HepG2 (cell line): ENCODE measurements around the gene ARMC5. TPM values are rescaled to one million over a fixed set of nuclear protein-coding genes. Genes with fewer than 3 reads are reported as not detected.

ENCODE experiments used
- ATAC-seq: fragments of 200-7000 bp; cut with Tn5 transposase; 3 replicates; pipeline ENCODE4 v1.9.1; 2020; ENCODE audit warnings: mild to moderate bottlenecking, moderate library complexity
- BruUV-seq: library from RNA; stranded (reverse); fragments of 400-500 nt; replicated peaks from 2 replicates; lab custom pipeline; 2021; lab: Mats Ljungman, UMichigan
- CTCF ChIA-PET: fragments of 300-600 bp; formaldehyde crosslinking; extraction: SDS; loops from one replicate; lab custom pipeline; 2021; ENCODE audit warnings: low total read pairs, inconsistent platforms, low intra/inter-chr PET ratio; lab: Yijun Ruan, JAX
- POLR2A ChIA-PET: fragments of 350-600 bp; sonication (Branson Sonifier 250); formaldehyde crosslinking; loops from one replicate; lab custom pipeline; 2020; ENCODE audit warnings: antibody characterized with exemption, inconsistent platforms; lab: Yijun Ruan, JAX
- DNase-seq: peaks from one replicate; pipeline ENCODE4 v3.0.0-alpha.2; 2015; ENCODE audit warnings: low spot score
- FAIRE-seq: peaks from 3 replicates; lab custom pipeline; 2011; peaks lifted over from hg19 to GRCh38; lab: Jason Lieb, UNC
- H2AFZ ChIP-seq: one replicate; pipeline ENCODE4 v1.6.1; 2011; ENCODE audit warnings: low read length, inconsistent platforms
- H3K27ac ChIP-seq: fragments of 300-600 bp; 3 replicates; pipeline ENCODE4 v1.8.0; 2011; ENCODE audit warnings: mixed run types, mild to moderate bottlenecking, mixed read lengths, low read length, inconsistent platforms; ENCODE audit not compliant: insufficient read depth; ENCODE audit errors: extremely low read length
- H3K27me3 ChIP-seq, 2 experiments: fragments of 200-600 bp in 1 of 2; 2 replicates in 1 of 2; 3 replicates in 1 of 2; pipeline versions ENCODE4 v1.6.0 to v1.8.0; 2011; ENCODE audit warnings: low read length in 2 of 2, mild to moderate bottlenecking in 2 of 2, moderate library complexity in 2 of 2, inconsistent platforms in 1 of 2; ENCODE audit not compliant: insufficient read depth in 2 of 2, control insufficient read depth in 1 of 2
- H3K36me3 ChIP-seq, 2 experiments: fragments of 200-600 bp in 1 of 2; replicated peaks in 1 of 2; 2 replicates in 1 of 2; 3 replicates in 1 of 2; pipeline versions ENCODE4 v1.5.1 to v1.8.0; 2011; ENCODE audit warnings: low read length in 2 of 2, inconsistent platforms in 1 of 2; ENCODE audit not compliant: insufficient read depth in 2 of 2, control insufficient read depth in 1 of 2
- H3K4me1 ChIP-seq: 2 replicates; pipeline ENCODE4 v1.5.1; 2012; ENCODE audit warnings: low read length, inconsistent platforms; ENCODE audit not compliant: insufficient read depth
- H3K4me2 ChIP-seq: 2 replicates; pipeline ENCODE4 v1.6.0; 2011; ENCODE audit warnings: low read depth, low read length, inconsistent platforms
- H3K4me3 ChIP-seq, 3 experiments: fragments of 200-600 bp in 1 of 3; sonication (generic), shearing (Covaris generic) in 1 of 3; replicated peaks in 1 of 3; 2 replicates each; pipeline ENCODE4 v1.5.1; 2011 to 2016; ENCODE audit warnings: low read length in 3 of 3, inconsistent platforms in 2 of 3, low read depth in 2 of 3, mild to moderate bottlenecking in 2 of 3, control low read depth in 1 of 3, mixed read lengths in 1 of 3; ENCODE audit not compliant: insufficient read depth in 1 of 3
- H3K79me2 ChIP-seq: one replicate; pipeline ENCODE4 v1.6.1; 2011; ENCODE audit warnings: low read length, inconsistent platforms; ENCODE audit not compliant: insufficient read depth
- H3K9ac ChIP-seq: 2 replicates; pipeline ENCODE4 v1.6.0; 2011; ENCODE audit warnings: mild to moderate bottlenecking, low read depth, low read length, inconsistent platforms; ENCODE audit not compliant: insufficient read depth
- H3K9me3 ChIP-seq: 2 replicates; pipeline ENCODE4 v1.5.1; 2012; ENCODE audit warnings: mild to moderate bottlenecking, low read length
- H4K20me1 ChIP-seq: 2 replicates; pipeline ENCODE4 v1.6.0; 2011; ENCODE audit warnings: inconsistent platforms, mild to moderate bottlenecking, low read length, moderate library complexity; ENCODE audit not compliant: insufficient read depth
- HNRNPK ChIP-seq: fragments of 200-400 bp; formaldehyde crosslinking; IDR thresholded peaks from 2 replicates; pipeline ENCODE4 v1.6.1; 2018; ENCODE audit warnings: low read length, low read depth, moderate library complexity, mild to moderate bottlenecking; ENCODE audit not compliant: poor library complexity, severe bottlenecking
- MED1 ChIP-seq: sonication (generic); formaldehyde crosslinking; IDR thresholded peaks from 2 replicates; pipeline ENCODE4 v1.4.0; 2020; ENCODE audit warnings: missing genetic modification reagents
- PHF8 ChIP-seq: sonication (generic); formaldehyde crosslinking; IDR thresholded peaks from 2 replicates; pipeline ENCODE4 v1.5.0; 2020; ENCODE audit warnings: missing genetic modification reagents
- RERE ChIP-seq: IDR thresholded peaks from 2 replicates; pipeline ENCODE4 v1.6.1; 2016; ENCODE audit warnings: low read depth, missing genetic modification reagents, missing compliant biosample characterization
- SP2 ChIP-seq: sonication (generic); formaldehyde crosslinking; IDR thresholded peaks from 2 replicates; pipeline ENCODE4 v1.5.1; 2020; ENCODE audit warnings: mild to moderate bottlenecking, missing genetic modification reagents
- TCF7 ChIP-seq: sonication (generic); IDR thresholded peaks from 2 replicates; pipeline ENCODE4 v1.6.1; 2016; ENCODE audit warnings: antibody characterized with exemption, low read depth
- ZNF230 ChIP-seq: sonication (generic); formaldehyde crosslinking; IDR thresholded peaks from 2 replicates; pipeline ENCODE4 v1.4.0; 2020; ENCODE audit warnings: mild to moderate bottlenecking, missing genetic modification reagents
- WGBS: methylation state at CpG from one replicate; pipeline ENCODE4 v1.1.6; 2017; ENCODE audit warnings: low lambda C conversion rate; 5-methylcytosine and 5-hydroxymethylcytosine counted together
- in situ Hi-C: cut with HindIII; loops from 2 replicates; pipeline ENCODE4 v1.10.0; 2017; ENCODE audit warnings: low pct_unique_long_range_greater_than_20kb; ENCODE audit not compliant: extremely low pct_ligation_motif_present
- intact Hi-C: fragments of 100-400 bp; cut with micrococcal nuclease; formaldehyde crosslinking; loops from one replicate; pipeline ENCODE4 v1.10.0; 2022; ENCODE audit not compliant: unreplicated experiment
- polyA plus RNA-seq, 8 experiments: library from polyadenylated mRNA; depleted of rRNA in 3 of 8; stranded (reverse) in 7 of 8; unstranded in 1 of 8; fragments of >200 nt; fragmentation: Illumina TruSeq in 4 of 8; extraction: Trizol in 4 of 8; gene quantifications; 2 replicates each; pipeline versions ENCODE4 v1.2.1 to v1.2.3, GENCODE V29; 2011 to 2016; ENCODE audit warnings: low read depth in 4 of 8, missing spikeins in 1 of 8, mixed read lengths in 1 of 8; ENCODE audit not compliant: insufficient read depth in 1 of 8
- total RNA-seq, 5 experiments: library from RNA; depleted of rRNA; stranded (reverse); fragments of >200 nt; fragmentation: Illumina TruSeq; extraction: Trizol; gene quantifications; 2 replicates each; pipeline ENCODE4 v1.2.3, GENCODE V29; 2016; ENCODE audit warnings: low read depth in 1 of 5
- TF ChIP-seq, protein P1 (sequence below): sonication (generic); formaldehyde crosslinking; IDR thresholded peaks from 2 replicates; pipeline ENCODE4 v1.9.0; 2022; ENCODE audit warnings: missing genetic modification reagents, mild to moderate bottlenecking, borderline replicate concordance
- TF ChIP-seq, protein P2 (sequence below): sonication (generic); formaldehyde crosslinking; IDR thresholded peaks from 2 replicates; pipeline ENCODE4 v1.5.1; 2020; ENCODE audit warnings: missing genetic modification reagents, mild to moderate bottlenecking, borderline replicate concordance
- TF ChIP-seq, protein P3 (sequence below): sonication (generic); formaldehyde crosslinking; IDR thresholded peaks from 2 replicates; pipeline ENCODE4 v1.4.0; 2020; ENCODE audit warnings: missing genetic modification reagents

Gene ARMC5
- total and polyA plus RNA-seq, 2 of the 13 experiments (the other 11 are each of a cell fraction or from before 2014, with no cell fraction given): 10.8 to 22.3 TPM

DNA sequence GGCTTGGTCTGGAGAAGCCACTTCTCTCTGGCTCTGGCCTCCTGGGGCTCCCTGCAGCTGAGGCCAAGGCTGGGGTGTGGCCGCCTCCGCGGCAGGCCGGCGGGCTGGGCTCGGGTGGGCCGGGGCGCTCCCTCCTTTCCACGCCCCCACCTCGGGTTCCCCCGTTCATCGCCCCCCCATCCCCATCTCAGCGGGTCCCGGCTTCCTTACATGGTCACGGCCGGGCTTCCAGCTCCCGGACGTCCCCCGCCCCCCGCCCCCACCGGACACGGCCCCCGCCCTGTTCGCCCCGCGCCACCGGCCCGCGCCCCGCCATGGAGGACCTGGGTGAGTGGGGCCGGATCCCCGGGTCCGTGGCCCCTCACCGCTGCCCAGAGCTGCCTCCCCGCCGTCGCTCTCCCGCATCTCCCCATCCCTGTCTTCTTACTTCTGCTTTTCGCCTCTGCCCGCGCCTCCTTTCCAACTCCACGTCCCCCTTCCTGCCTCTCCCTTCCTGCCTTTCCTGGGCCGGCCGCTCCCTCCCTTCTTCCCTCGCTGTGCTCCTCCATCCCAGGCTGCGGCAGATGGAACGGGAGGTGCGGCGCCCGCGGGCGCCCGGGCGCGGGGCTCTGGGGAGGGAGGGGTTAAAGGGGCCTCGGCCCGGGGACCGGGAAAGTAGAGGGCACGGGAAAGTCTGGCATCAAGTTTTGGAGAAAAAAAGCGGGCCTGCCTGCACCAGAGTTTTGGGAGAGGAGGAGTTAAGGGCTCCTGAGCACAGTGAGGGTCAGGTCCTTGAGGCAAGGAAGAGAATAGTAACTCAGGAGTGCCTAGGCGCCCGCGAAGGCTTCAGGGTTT is 12.8 kb downstream of the ARMC5 start, which contains the start of gene TGFB1I1 (continued):
- TF ChIP-seq, protein P1, sequence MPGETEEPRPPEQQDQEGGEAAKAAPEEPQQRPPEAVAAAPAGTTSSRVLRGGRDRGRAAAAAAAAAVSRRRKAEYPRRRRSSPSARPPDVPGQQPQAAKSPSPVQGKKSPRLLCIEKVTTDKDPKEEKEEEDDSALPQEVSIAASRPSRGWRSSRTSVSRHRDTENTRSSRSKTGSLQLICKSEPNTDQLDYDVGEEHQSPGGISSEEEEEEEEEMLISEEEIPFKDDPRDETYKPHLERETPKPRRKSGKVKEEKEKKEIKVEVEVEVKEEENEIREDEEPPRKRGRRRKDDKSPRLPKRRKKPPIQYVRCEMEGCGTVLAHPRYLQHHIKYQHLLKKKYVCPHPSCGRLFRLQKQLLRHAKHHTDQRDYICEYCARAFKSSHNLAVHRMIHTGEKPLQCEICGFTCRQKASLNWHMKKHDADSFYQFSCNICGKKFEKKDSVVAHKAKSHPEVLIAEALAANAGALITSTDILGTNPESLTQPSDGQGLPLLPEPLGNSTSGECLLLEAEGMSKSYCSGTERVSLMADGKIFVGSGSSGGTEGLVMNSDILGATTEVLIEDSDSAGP (CRISPR knock-in tag): peak; percentile 22; the same call in 1 of the 2 replicates
- 0 out of 2 replicates have a peak, but pooled peaks have one; percentile 32 for TF ChIP-seq PHF8 (CRISPR knock-in tag)
- peak; percentile 44 for TF ChIP-seq HNRNPK

DNA sequence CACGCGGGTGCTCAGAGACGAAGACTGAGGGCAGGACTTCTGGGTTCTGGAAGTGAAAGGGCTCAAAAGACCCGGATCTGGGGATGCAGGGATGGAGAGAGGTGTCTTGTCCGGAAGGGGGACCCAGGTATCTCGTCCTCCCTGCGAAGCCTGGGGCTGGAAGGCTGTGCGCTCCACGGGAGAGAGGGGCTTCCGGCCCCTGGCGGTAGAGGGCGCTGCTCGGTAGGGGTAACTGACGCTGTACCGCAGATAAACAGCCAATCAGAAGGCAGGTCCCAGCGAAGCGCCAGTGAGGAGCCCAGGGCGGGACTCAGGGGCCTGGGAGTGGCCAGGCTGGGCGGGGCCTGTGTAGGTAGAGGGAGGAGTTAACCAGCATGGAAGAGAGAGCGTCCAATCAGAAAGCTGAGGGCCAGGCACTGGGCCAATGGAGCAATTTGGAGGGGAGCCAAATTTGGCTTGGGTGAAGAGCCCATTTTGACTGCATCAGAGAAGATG is 13.5 kb downstream of the ARMC5 start:
- POLR2A ChIA-PET: interaction anchor here (0.6 to 0.7 kb wide), 2 partner anchors 13 to 15 kb away, joined by 4 to 7 read pairs; partner anchors contain the start of gene ARMC5
- H3K9ac ChIP-seq: peak overlapping the region; percentile 38; the same call in 1 of the 2 replicates
- no peak for ATAC-seq
- H3K4me2 ChIP-seq: peak overlapping the region; percentile 71
- H3K4me3 ChIP-seq: peak overlapping the region; percentile 61 to 74 (median 63); a peak in 3 of 6 replicates
- H3K27me3 ChIP-seq: peaks cover 0 to 7% of the 10 kb centered on the region in 2 experiments; a peak in 1 of 5 replicates
- no peaks in the 10 kb centered on the region for H3K9me3 ChIP-seq
- no peaks in the 10 kb centered on the region for H3K36me3 ChIP-seq
- no TSS peak for BruUV-seq
- no peak overlapping the region for H3K27ac ChIP-seq
- no peak overlapping the region for H2AFZ ChIP-seq
- CTCF ChIA-PET: no interaction called here
- 73% methylated on average over 20 of the region's 20 CpGs for WGBS
- H4K20me1 ChIP-seq: no peaks in the 10 kb centered on the region
- DNase-seq: peak; percentile 58
- in situ Hi-C loops (no loop called here), intact Hi-C loops (no loop called here)
- peaks cover 49% of the 10 kb centered on the region for H3K4me1 ChIP-seq
- FAIRE-seq: no peak
- no peaks in the 10 kb centered on the region for H3K79me2 ChIP-seq
- TF ChIP-seq, protein P2, sequence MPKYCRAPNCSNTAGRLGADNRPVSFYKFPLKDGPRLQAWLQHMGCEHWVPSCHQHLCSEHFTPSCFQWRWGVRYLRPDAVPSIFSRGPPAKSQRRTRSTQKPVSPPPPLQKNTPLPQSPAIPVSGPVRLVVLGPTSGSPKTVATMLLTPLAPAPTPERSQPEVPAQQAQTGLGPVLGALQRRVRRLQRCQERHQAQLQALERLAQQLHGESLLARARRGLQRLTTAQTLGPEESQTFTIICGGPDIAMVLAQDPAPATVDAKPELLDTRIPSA (CRISPR knock-in tag): no peak
- TF ChIP-seq, protein P3, sequence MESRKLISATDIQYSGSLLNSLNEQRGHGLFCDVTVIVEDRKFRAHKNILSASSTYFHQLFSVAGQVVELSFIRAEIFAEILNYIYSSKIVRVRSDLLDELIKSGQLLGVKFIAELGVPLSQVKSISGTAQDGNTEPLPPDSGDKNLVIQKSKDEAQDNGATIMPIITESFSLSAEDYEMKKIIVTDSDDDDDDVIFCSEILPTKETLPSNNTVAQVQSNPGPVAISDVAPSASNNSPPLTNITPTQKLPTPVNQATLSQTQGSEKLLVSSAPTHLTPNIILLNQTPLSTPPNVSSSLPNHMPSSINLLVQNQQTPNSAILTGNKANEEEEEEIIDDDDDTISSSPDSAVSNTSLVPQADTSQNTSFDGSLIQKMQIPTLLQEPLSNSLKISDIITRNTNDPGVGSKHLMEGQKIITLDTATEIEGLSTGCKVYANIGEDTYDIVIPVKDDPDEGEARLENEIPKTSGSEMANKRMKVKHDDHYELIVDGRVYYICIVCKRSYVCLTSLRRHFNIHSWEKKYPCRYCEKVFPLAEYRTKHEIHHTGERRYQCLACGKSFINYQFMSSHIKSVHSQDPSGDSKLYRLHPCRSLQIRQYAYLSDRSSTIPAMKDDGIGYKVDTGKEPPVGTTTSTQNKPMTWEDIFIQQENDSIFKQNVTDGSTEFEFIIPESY: peak; percentile 98
- no peak for TF ChIP-seq TCF7
- no peak for TF ChIP-seq ZNF230 (CRISPR knock-in tag)
- TF ChIP-seq MED1 (CRISPR knock-in tag): no peak
- no peak for TF ChIP-seq RERE
- TF ChIP-seq SP2 (CRISPR knock-in tag): no peak
